Activated CD4-positive, alpha-beta T cell treated with anti-CD3 and anti-CD28 coated beads, Interleukin-2, amount 50 U/mL, for 4 hours (primary cell): ENCODE measurements around the gene CD58.
"Not testable (repeated sequence)": the region's sequence is repeated elsewhere in the genome, so short reads cannot be mapped to it uniquely, and the experiment has no call there.

Experiments
- DNase-seq, 2 experiments: peaks; one replicate each; pipeline ENCODE4 v3.0.0-alpha.2; 2020

CD58 gene

DNA sequence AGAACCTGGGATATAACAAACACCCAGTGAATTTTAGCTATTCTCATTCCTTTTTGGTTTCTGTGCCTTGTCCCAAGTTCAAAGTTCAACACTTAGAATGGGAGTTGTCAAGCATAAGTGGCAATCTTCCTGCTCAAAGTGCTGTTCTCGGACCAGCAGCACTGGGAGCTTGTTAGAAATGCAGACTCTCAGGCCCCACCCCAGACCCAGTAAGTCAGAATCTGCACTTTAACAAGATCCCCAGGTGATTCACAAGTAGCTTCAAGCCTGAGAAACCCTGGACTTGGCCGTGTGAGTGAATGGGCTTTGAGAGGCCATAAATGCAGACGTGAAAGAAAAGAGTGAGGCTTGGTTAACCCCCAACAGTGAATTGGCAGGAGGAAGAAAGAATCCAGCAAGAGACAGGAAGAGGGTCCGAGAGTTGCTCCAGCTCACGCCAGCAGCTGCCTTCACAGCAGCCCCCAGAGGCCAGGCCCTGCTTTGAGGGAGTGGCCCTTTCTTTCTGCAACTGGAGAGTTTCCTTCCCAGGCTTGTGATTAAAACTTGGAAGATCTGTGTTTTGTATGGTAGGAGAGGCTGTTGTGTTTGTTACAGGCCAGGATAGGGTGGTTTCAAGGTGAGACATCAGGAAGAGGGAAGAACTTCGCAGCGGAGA is 21.3 kb upstream of the CD58 start:
- not testable (repeated sequence) for DNase-seq

DNA sequence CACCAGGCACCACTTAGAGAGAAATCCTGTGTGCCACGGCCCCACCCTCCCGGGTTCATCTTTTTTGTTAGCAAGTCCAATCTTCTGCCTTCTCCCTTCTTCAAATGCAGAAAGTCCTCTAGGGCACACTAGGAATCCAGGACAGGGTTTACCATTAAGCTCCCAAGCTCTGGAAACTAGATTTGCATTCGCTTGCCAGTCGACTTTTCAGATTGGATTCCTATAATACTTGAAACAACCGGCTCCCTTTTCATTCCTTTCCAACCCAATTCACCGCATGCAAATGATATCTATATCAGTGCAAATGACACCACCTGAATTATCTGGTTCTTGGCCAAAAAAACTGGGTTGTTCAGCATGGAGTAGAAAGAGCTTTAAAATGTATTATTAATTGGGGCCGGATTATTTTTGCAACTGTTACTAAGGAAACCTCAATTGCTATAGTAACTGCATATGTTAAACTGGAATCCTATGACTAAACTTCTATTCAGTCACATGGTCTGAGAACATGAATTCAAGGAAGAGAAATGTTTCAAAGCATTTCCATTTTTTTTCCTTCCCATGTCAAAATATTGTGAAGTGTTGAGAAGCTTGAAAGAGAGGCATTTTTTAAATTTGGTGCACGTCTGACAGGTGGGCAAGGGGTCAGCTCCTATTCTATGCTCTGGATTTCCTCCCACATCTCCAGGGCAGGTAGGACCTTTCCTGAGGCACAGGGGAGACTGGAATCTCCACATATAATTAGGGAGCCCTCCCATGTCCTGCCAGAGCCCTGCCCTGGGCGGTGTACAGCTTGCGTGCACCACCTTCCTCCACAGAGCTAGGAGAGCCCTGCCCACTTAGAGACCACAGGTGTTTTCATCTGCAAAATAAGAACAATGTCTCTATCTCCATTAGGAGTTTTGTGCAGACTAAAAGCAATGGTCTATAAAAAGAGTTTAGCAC is 20.5 kb upstream of the CD58 start:
- DNase-seq: not testable (repeated sequence)

DNA sequence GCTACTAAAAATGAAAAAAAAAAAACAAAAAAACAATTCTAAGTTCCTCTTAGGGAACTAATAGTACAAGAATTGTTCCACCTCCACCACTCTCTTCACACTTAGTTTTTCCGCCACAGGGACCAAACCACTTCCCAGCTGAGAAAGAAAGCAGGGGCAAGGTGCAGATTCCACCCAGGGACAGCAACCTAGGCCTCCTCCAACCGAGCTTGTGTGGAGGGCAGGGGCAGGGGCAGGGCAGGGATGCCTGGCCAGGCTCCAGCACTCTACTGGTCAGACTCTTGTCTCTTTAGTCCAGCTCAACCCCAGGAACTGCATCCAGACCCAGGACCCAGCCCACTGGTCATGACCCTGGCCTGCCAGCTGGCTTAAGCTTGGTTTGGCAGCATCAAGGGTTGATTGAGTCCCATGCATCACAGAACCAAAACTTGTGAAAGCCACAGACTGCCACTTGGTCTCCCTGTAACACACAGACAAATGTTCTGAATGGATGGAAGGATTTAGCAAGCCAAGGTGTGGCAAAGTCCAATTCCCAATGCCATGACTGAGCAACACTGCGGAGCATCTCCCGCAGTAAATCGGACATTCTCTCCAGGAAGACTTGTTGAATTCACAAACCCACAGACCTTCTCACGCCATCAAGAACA is 19.7 kb upstream of the CD58 start:
- not testable (repeated sequence) for DNase-seq

DNA sequence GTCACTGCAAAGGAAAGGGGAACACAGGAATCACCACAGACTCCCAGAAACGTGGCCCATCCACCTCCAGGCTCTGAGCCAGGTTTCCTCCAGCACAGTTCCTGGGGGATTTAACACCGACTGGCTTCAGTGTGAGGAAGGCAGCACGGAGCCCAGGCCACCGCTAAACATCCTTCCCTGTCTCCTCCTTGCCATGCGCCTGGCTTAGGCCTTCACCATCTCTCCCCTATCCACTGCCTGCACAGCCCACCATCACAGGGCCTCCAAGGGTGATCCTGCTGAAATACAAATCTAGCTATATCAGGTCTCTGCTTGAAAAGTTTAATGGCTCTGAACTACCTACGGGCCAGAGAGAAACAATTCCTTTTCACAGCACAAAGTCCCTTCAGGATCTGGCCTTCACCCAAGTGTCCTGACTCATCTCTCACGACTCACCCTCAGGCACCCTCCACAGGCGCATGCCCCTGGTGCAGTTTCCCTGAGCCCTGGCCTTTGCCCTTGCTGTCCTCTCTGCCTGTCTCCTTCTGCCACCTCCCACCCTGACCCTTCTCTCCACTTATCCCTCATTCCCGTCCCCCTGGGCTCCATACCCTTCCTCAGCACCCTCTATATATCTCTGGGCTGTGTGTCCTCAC is 18.4 kb upstream of the CD58 start:
- not testable (repeated sequence) for DNase-seq

DNA sequence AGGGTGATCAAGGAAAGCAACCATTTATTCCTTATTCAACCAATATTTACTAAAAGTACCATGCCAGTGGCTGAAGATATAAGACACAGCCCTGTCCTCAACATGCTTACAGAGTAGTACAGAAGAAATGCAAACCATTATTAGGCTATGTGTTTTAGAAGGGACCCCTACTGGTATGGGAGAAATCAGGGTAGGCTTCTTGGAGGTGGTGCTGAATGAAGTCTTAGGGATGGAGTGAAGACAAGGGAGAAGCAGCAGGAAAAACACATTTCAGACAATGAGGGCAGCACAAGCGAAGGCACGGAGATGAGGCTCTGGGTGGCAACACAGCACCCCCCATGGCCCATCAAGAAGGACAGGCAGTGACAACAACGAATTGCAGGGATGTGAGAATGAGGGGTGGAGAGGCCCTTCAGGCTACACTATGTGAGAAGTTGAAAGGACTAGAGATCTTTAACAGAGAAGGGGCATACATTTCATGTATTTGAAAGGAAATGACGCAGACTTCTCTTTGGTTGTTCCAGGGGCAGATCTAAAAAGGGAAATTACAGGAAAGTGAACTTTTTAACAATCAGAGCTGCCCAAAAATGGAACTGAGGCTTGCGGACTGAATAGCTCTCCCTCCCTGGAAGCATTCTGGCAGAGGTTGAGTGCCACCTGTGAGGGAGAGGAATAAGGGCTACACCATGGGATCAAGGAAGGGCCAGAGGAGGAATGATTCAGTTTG is 16.8 kb upstream of the CD58 start:
- DNase-seq: no peak

DNA sequence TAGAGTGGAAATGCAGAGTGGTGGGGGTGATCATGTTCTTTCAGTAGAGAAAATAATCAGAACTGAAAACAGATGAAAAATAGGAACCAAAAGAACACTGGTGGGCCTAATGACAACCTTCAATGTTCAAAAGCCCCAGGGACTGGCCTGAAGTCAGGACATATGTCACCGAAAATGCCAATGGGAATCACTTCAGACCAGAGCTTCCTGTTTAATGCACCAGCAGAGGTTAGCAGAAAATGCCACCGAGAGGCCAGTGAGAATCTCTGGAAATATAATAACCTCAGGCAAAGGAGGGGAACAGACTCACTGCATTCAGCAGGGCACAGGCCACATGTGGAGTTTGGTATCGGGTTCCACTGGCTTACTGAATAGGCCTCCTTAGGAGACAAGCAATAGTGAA is 15.9 kb upstream of the CD58 start:
- DNase-seq: no peak

DNA sequence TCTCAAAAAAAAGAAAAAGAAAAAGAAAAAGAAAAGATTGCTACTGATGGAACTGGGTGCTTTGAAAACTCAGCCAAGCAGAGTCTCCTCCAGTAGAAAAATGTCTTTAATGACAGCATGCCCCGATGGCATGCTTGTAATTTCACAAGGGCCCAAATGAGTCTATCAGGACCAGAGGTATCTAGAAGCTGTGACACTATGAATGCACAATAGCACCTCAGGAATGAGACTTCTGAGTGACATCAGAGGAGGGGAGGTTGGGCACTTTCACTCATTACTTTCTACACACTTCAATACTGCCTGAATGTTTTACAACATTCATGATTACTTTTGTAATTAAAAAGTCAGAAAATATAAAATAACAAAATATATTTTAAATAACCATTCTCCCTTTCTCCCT is 15.1 kb upstream of the CD58 start:
- DNase-seq: no peak

DNA sequence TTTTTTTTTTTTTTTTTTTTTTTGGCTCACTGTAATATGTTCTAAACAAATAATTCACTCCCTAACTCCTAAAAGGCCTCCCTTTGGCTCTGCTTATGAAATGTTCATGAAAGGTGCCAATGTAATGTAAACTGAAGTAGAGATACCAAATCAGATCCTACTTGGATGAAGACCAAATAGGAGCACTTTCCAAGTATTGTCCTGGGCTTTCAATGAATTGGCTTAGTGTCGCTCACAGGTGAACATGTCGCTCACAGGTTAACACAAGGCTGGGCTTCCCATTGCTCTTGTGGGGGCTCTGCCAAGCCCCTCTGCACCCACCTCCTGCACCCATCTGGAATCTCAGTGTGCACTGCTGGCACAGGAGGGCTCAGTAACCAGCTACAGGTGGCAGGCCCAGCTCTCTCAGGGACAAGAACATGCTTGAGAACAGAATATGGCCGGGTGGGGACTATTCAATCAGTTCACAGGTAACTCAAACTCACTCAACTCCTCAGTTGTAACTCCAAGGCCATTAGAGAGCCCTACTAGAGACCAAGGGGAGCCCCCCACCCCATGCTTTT is 10.6 kb upstream of the CD58 start:
- no peak for DNase-seq

DNA sequence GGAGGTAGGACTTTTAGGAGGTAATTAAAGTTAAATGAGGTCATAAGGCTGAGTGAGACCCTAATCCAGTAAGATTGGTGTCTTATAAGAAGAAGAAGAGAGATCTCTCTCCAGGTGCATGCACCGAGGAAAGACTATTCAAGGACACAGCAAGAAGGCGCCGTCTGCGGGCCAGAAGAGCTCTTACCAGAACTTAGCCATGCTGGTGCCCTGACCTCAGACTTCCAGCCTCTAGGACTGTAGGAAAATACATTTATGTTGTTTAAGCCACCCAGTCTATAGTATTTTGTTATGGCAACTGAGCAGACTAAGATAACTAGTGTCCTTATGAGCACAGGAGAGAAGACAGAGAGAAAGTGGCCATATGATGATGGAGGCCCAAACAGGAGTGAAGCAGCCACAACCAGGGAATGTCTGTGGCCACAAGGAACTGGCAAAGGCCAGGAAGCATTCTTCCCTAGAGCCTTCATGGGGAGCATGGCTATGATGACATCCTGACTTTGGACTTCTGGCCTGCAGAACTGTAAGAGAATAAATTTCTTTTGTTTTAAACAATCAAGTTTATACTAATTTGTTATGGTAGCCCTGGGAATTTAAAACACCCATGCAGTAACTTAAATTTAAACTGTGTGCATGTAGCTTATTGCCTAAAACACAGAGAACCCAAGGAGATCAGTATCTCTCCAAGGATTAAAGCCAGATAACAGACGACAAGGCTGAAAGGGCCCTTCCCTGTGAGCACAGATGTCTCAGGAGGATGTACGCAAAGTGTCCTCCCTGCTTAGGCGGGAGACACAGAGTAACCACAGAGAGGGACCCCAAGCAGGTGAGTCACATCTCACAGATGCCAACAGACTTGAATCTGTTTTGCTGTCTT is 9.9 kb upstream of the CD58 start:
- DNase-seq: no peak

DNA sequence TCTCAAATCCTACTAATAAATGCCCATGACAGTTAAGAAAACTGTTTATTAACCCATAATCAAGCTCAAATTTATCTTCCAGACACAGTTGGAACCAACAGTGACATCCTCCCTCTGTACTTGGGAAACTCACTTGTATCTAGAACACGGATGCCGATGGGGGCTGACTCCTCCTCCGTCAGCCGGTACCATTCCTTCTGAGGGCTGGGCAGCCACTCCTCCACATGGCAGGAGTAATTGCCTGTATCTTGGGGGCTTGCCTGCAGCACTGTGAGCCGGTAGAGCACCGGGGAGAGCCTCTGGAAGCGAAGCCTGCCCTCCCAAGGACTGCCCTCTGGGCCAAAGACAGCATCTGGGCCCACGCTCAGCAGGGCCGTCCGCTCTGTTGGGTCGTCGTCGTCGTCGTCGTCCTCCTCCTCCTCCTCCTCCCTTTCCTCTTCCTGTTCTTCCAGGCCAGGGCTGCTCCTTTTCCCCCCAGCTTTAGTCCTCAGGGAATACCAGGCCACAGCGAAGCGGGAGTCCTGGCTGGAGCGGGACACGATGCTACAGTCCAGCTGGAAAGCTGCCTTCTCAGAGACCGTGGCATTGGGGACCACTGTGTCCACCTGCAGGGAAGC is 8.5 kb upstream of the CD58 start:
- DNase-seq: no peak

DNA sequence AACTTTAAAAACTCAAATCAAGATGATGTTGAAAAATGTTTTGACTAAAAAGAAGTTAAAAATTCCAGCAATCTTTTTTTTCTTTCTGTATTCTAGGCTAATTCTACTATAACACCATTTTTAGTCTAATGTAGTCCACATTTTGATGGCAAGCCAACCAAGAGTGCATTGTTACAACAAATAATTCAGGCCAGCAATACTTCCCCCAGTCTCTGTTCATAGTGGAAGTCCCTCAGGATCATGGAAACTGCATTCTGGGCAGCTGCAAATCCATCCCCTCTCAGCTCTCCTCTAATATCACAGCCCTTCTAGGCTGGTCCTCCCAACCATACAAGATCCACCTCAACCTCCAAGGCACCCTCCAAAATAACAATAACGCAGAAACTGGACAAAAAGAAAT is 7.8 kb upstream of the CD58 start:
- no peak for DNase-seq

DNA sequence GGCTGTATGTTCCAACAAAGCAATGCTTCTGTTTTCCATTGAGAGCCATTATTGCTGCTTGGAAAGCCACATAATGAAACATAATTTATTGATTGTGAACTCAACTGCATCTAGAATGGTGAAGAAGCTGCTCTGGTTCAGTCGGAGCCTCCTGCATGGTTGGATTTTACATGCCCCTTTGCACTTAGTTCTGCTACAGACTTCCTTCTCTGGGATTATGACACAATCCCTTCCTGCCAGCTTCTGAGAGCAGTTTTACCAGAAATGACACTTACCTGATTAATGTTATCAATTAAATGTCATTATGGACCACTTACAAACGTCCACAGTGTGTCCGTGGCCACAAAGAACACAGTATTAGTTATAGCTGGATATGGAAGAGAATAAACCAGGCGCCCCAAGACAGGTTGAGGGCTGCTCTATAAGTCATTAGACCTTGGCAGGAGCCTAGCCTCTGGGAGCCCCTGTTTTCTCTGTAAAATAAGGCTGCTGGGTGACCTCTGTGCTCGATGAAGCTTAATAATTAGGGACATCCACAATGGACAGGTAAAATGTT is 7.0 kb upstream of the CD58 start:
- no peak for DNase-seq

DNA sequence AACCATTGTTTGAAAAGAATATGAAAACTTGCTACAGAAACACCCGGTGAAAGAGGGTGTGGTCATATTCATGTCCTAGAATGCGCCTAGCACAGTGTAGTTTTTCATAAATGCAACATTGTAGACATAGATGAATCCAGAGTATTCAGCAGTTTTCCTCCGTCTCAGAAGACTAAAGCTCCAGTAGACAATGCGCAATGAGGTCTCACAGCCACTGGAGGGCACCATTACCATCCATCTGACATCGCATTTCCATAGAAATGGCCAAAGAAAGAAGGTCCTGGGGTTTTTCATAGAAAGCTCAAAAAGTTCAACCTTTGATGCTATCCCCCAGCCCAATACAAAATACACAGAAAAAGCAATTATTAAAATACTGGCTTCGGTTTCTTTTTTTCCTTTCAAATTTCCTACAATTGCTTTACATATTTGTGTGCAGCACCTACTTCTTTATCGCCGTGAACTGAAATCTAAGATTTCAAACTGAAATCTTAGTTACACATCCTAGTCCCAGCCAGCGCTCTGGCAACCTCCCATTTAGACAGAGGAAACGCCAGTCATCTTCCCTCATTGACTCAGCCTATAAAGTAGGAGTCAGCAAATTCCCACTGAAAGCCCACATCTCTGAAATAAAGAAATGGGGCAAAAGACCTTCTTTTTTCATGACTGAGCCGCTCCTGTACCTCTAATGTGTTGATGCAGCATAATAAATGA is 3.9 kb upstream of the CD58 start:
- DNase-seq: peak; percentile 53 to 54

DNA sequence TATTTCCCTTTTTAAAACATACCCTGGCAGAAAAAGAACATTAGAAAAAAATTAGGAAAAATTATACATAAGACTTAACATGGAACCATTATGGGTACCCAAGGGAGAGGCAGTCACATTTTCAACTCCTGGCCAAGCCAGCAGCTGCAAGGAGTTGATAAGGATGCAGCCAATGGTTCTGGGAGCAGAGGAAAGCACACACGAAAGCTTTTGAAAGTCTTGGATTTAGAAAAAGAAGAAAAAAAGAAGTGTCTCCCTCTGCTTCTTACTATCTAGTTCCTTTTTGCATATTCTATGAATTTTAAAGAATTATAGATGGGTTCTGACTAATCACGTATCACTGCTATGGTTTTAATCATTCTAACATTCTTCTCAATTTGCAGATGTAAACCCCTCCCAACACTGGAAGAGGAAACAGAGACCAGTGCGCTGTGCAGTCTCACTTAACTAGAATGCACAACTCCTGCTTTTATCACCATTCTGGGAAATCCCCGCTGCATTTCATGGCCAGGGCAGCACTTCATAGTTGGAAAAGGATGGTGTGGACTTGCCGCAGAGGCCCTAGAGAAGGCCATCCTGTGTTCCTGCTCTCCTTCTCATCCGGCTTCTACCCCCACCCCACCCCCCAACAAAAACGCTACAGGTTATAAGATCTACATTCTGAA is 2.7 kb upstream of the CD58 start:
- DNase-seq: no peak

DNA sequence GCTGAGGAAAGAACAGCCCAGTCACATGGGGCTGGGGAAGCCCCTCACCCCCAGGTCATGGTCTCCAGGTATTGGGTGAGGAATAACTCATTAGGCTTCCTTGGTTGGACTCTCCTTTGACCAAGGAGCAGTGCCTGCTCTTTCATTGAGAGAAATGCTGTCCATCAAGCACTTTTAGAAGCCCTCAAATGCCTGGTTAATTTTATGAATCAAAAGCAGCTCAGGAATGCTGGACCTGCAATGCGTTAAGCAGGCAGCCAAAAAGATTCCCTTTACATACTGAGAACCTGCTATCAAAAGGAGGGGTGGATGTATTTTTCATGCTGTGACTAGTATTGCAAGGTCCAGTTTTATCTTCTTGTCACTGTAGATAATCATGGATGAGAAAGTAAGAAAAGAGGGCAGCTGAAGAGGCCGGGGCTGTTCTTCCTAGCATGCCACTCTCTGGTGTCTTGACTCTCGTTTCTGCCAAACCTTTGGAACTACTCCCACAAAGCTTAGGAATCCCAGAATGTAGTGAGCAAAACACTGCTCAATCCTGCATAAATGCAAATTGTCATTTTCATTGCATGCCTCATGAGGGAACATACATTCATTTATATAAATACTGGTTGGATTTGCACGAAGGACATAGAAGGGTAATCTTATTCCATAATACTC is 2.1 kb upstream of the CD58 start:
- DNase-seq: no peak

DNA sequence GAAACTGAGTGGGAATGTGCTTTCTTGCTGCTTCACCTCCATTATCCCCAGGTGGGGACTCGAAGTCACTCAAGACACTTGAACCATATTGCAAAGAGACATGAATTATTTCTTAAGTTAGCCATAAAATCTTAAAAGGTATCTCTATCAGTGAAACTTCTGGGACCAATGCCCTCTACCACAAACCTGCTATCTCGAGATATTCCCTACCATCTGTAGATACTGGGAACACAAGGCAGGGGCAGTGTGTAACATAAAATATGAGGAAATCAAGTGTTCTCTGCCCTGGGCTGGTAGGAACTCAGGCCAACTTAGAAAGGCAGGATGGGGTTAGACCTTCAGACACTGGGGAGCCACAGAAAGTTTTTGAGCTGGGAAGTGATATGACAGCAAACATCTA is 1.3 kb upstream of the CD58 start:
- no peak for DNase-seq

DNA sequence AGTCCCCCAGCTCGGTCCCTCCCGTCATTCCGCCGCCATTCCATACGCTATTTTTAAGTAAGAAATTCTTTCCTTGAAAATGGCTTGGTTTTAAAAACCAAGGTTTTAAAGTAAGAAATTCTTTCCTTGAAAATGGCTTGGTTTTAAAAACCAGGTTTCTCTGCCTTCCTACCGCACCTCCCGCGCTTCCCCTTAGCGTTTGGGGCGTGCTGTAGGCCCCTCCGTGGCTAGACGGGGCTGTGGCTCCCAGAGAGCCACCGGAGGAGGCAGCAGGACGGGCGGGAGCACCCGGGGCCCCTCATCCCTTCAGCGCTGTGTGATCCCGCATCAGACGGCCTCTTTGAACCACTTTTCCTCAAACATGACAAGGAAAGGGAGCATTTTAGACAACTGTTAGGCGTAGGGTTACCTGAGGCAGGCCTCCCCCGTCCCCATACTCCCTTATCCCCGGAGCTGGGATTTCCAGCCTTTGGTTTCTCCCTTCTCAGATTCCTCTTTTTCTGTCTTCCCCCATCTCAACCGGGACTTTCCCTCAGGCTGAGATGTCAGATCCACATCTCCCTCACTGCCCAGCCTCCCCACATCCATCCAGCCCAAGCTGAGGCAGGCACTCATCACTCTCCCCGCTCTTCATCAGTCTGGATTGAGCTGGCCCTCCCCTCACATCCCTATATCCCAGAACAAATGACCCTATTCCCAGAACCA is 541 bp upstream of the CD58 start:
- DNase-seq: no peak

DNA sequence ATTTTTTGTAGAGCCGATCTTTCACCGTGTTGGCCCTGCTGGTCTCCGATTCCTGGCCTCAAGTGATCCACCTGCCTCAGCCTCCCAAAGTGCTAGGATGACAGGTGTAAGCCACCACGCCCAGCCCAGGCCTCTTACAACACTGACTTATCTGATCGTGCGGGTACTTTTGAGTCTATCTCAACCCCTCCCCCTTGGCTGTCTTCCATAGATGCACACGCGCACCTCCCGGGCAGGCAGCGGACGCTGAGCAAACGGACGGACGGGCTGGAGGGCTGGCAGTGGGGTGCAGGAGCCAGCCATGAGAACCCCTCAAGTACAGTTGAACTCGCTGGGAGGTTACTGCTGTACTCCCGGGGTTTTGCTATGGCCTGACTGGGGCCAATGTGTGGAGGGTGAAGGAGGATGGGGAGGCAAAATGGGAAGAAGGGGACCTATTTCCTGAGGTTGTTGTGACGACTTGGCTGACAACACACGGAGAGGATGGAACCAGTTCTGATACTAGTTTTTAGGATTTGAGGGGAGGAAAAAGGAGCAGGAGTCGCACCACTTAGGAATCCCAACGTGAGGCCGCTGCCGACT is 959 bp downstream of the CD58 start:
- DNase-seq: peak; percentile 37 to 41
